K562 (cell line): ENCODE measurements around the gene KRTAP10-8. TPM values are rescaled to one million over a fixed set of nuclear protein-coding genes. Genes with fewer than 3 reads are reported as not detected.

ENCODE experiments used
- ATAC-seq: fragments of 200-7000 bp; cut with Tn5 transposase; 3 replicates; pipeline ENCODE4 v1.9.1; 2020; ENCODE audit warnings: moderate library complexity
- BruUV-seq: library from RNA; stranded (reverse); fragments of 400-500 nt; replicated peaks from 2 replicates; lab custom pipeline; 2021; lab: Mats Ljungman, UMichigan
- CTCF ChIA-PET: fragments of 300-600 bp; formaldehyde crosslinking; extraction: SDS; loops from one replicate; lab custom pipeline; 2021; ENCODE audit warnings: low intra/inter-chr PET ratio; lab: Yijun Ruan, JAX
- POLR2A ChIA-PET: fragments of 300-600, 350-650 bp; sonication (Branson Sonifier 250); formaldehyde crosslinking; extraction: SDS; loops from one replicate; lab custom pipeline; 2021; ENCODE audit warnings: antibody characterized with exemption, inconsistent platforms; lab: Yijun Ruan, JAX
- DNase-seq, 4 experiments: peaks; one replicate each; pipeline versions ENCODE4 v3.0.0 to v3.0.0-alpha.2; 2011 to 2018; ENCODE audit warnings: low spot score in 3 of 4, mixed read lengths in 3 of 4; ENCODE audit errors: extremely low read depth in 1 of 4
- FAIRE-seq: peaks from 2 replicates; lab custom pipeline; 2011; peaks lifted over from hg19 to GRCh38; lab: Jason Lieb, UNC
- H2AFZ ChIP-seq: 2 replicates; pipeline ENCODE4 v1.6.0; 2011; ENCODE audit warnings: low read depth, low read length, control low read depth, inconsistent platforms
- H3K27ac ChIP-seq: fragments of 200-600 bp; 3 replicates; pipeline ENCODE4 v1.8.0; 2011; ENCODE audit warnings: low read depth, mild to moderate bottlenecking, control low read depth, inconsistent platforms, low read length, moderate library complexity, mixed read lengths; ENCODE audit errors: extremely low read depth
- H3K27me3 ChIP-seq, 2 experiments: fragments of 300-600 bp in 1 of 2; 2 replicates in 1 of 2; 3 replicates in 1 of 2; pipeline versions ENCODE4 v1.6.0 to v1.8.0; 2011; ENCODE audit warnings: inconsistent platforms in 2 of 2, low read length in 2 of 2, mild to moderate bottlenecking in 1 of 2, mixed read lengths in 1 of 2, moderate library complexity in 1 of 2; ENCODE audit not compliant: control insufficient read depth in 2 of 2, insufficient read depth in 2 of 2
- H3K36me3 ChIP-seq: fragments of 300-600 bp; 3 replicates; pipeline ENCODE4 v1.8.0; 2011; ENCODE audit warnings: mild to moderate bottlenecking, low read length, inconsistent platforms; ENCODE audit not compliant: control insufficient read depth, insufficient read depth
- H3K4me1 ChIP-seq, 2 experiments: fragments of 200-600 bp in 1 of 2; replicated peaks in 1 of 2; 2 replicates in 1 of 2; 3 replicates in 1 of 2; pipeline versions ENCODE4 v1.5.1 to v1.8.0; 2011; ENCODE audit warnings: inconsistent platforms in 2 of 2, low read length in 2 of 2, mild to moderate bottlenecking in 1 of 2, mixed read lengths in 1 of 2, moderate library complexity in 1 of 2; ENCODE audit not compliant: control insufficient read depth in 2 of 2, insufficient read depth in 2 of 2
- H3K4me2 ChIP-seq: 2 replicates; pipeline ENCODE4 v1.6.1; 2011; ENCODE audit warnings: low read length, control low read depth, inconsistent platforms, mixed read lengths; ENCODE audit not compliant: insufficient read depth
- H3K4me3 ChIP-seq: fragments of 200-600 bp; sonication (generic), shearing (Covaris generic); 2 replicates; pipeline ENCODE4 v1.5.1; 2016; ENCODE audit warnings: control low read depth, inconsistent platforms
- H3K79me2 ChIP-seq: fragments of 200-600 bp; 3 replicates; pipeline ENCODE4 v1.8.0; 2011; ENCODE audit warnings: low read length, inconsistent platforms; ENCODE audit not compliant: control insufficient read depth, insufficient read depth
- H3K9ac ChIP-seq, 2 experiments: 2 replicates each; pipeline versions ENCODE4 v1.6.0 to v1.6.1; 2011; ENCODE audit warnings: low read depth in 2 of 2, low read length in 2 of 2, control low read depth in 1 of 2, inconsistent platforms in 1 of 2, mild to moderate bottlenecking in 1 of 2, mixed read lengths in 1 of 2; ENCODE audit not compliant: insufficient read depth in 1 of 2
- H3K9me1 ChIP-seq: one replicate; pipeline ENCODE4 v1.6.0; 2011; ENCODE audit warnings: inconsistent platforms, mild to moderate bottlenecking, low read length, moderate library complexity; ENCODE audit not compliant: control insufficient read depth, insufficient read depth
- H3K9me3 ChIP-seq: replicated peaks from 2 replicates; pipeline ENCODE4 v1.5.1; 2011; ENCODE audit warnings: low read depth, low read length, inconsistent platforms; ENCODE audit not compliant: control insufficient read depth, insufficient read depth
- H4K20me1 ChIP-seq: replicated peaks from 2 replicates; pipeline ENCODE4 v1.6.1; 2011; ENCODE audit warnings: low read length, inconsistent platforms, mixed read lengths; ENCODE audit not compliant: control insufficient read depth, insufficient read depth
- ADNP ChIP-seq: fragments of 200-800 bp; sonication (Bioruptor generic); IDR thresholded peaks from 2 replicates; pipeline ENCODE4 v1.6.1; 2016; ENCODE audit warnings: missing genetic modification characterization, missing compliant biosample characterization
- ATF4 ChIP-seq: fragments of 450-650 bp; formaldehyde crosslinking; IDR thresholded peaks from 2 replicates; pipeline ENCODE4 v1.4.0; 2022; ENCODE audit warnings: mild to moderate bottlenecking, moderate library complexity
- DACH1 ChIP-seq: fragments of 450-650 bp; IDR thresholded peaks from 2 replicates; pipeline ENCODE4 v1.6.1; 2018; ENCODE audit not compliant: partially characterized antibody
- ESRRA ChIP-seq: fragments of 450-650 bp; IDR thresholded peaks from 2 replicates; pipeline ENCODE4 v1.6.1; 2014; ENCODE audit warnings: low read depth, mild to moderate bottlenecking, moderate library complexity, borderline replicate concordance
- MBD2 ChIP-seq: sonication (generic); IDR thresholded peaks from 2 replicates; pipeline ENCODE4 v1.6.1; 2016; ENCODE audit warnings: low read depth, borderline replicate concordance
- ZNF174 ChIP-seq: fragments of 250-450 bp; sonication (Bioruptor Pico); IDR thresholded peaks from 2 replicates; pipeline ENCODE4 v1.4.0; 2020; ENCODE audit warnings: mild to moderate bottlenecking
- ZNF644 ChIP-seq: fragments of 200-800 bp; sonication (Bioruptor generic); IDR thresholded peaks from 2 replicates; pipeline ENCODE4 v1.6.1; 2016; ENCODE audit warnings: low read depth, missing genetic modification characterization, missing compliant biosample characterization
- ZZZ3 ChIP-seq: fragments of 450-650 bp; IDR thresholded peaks from 2 replicates; pipeline ENCODE4 v1.6.1; 2016; ENCODE audit warnings: antibody characterized with exemption, mild to moderate bottlenecking, moderate library complexity
- WGBS: fragments of 100-300 bp; shearing (Covaris generic); methylation state at CpG from one replicate; pipeline ENCODE4 v1.1.6; 2016; ENCODE audit warnings: low coverage, mixed read lengths; ENCODE audit not compliant: insufficient coverage; ENCODE audit errors: missing lambda C conversion rate; 5-methylcytosine and 5-hydroxymethylcytosine counted together
- in situ Hi-C: fragments of 300-500 bp; cut with MboI; formaldehyde crosslinking; loops from 4 replicates; pipeline ENCODE4 v1.15.0; 2018; ENCODE audit warnings: inconsistent platforms, mixed read lengths
- intact Hi-C: fragments of 100-400 bp; cut with micrococcal nuclease; formaldehyde crosslinking; loops from 2 replicates; pipeline ENCODE4 v1.14.2; 2022
- polyA plus RNA-seq, 8 experiments: library from polyadenylated mRNA; depleted of rRNA in 4 of 8; stranded (reverse) in 5 of 8; unstranded in 3 of 8; fragments of >200 nt; fragmentation: Nextera tagmentation in 2 of 8; fragmentation: Illumina TruSeq in 1 of 8; extraction: Ambion mirVana in 2 of 8; extraction: Trizol in 1 of 8; gene quantifications; 2 replicates each; pipeline versions ENCODE4 v1.2.1 to v1.2.3, GENCODE V29; 2011 to 2014; ENCODE audit warnings: inconsistent platforms in 1 of 8, missing spikeins in 1 of 8
- total RNA-seq, 7 experiments: library from RNA; depleted of rRNA in 6 of 7; stranded (reverse); fragments of >200 nt in 6 of 7; fragmentation: Illumina TruSeq in 2 of 7; extraction: Trizol in 2 of 7; gene quantifications; 2 replicates each; pipeline versions ENCODE4 v1.2.1 to v1.2.3, GENCODE V29; 2011 to 2021; ENCODE audit warnings: low replicate concordance in 1 of 7
- TF ChIP-seq, protein P1 (sequence below): fragments of 200-600 bp; sonication (generic); IDR thresholded peaks from one replicate; pipeline ENCODE4 v1.6.1; 2012; ENCODE audit warnings: mild to moderate bottlenecking, low read depth, low read length, inconsistent platforms

The KRTAP10-8 gene
- total and polyA plus RNA-seq, 9 of the 15 experiments (the other 6 are each of a cell fraction or from before 2014, with no cell fraction given) = not detected

GRCh38 chr21:44614961-44615391 lies 3.1 kb downstream of the KRTAP10-8 start:
- under 1% methylated on average over 28 of the region's 28 CpGs for WGBS
- no peaks in the 10 kb centered on the region for H4K20me1 ChIP-seq
- ChIA-PET CTCF (no interaction called here), POLR2A (interaction anchor here (0.6 to 0.8 kb wide), 2 partner anchors 11 to 232 kb away, joined by 3 read pairs; no protein-coding TSS in a partner anchor)
- no peak overlapping the region for H3K4me3 ChIP-seq
- no peak overlapping the region for H2AFZ ChIP-seq
- TF ChIP-seq, protein P1, sequence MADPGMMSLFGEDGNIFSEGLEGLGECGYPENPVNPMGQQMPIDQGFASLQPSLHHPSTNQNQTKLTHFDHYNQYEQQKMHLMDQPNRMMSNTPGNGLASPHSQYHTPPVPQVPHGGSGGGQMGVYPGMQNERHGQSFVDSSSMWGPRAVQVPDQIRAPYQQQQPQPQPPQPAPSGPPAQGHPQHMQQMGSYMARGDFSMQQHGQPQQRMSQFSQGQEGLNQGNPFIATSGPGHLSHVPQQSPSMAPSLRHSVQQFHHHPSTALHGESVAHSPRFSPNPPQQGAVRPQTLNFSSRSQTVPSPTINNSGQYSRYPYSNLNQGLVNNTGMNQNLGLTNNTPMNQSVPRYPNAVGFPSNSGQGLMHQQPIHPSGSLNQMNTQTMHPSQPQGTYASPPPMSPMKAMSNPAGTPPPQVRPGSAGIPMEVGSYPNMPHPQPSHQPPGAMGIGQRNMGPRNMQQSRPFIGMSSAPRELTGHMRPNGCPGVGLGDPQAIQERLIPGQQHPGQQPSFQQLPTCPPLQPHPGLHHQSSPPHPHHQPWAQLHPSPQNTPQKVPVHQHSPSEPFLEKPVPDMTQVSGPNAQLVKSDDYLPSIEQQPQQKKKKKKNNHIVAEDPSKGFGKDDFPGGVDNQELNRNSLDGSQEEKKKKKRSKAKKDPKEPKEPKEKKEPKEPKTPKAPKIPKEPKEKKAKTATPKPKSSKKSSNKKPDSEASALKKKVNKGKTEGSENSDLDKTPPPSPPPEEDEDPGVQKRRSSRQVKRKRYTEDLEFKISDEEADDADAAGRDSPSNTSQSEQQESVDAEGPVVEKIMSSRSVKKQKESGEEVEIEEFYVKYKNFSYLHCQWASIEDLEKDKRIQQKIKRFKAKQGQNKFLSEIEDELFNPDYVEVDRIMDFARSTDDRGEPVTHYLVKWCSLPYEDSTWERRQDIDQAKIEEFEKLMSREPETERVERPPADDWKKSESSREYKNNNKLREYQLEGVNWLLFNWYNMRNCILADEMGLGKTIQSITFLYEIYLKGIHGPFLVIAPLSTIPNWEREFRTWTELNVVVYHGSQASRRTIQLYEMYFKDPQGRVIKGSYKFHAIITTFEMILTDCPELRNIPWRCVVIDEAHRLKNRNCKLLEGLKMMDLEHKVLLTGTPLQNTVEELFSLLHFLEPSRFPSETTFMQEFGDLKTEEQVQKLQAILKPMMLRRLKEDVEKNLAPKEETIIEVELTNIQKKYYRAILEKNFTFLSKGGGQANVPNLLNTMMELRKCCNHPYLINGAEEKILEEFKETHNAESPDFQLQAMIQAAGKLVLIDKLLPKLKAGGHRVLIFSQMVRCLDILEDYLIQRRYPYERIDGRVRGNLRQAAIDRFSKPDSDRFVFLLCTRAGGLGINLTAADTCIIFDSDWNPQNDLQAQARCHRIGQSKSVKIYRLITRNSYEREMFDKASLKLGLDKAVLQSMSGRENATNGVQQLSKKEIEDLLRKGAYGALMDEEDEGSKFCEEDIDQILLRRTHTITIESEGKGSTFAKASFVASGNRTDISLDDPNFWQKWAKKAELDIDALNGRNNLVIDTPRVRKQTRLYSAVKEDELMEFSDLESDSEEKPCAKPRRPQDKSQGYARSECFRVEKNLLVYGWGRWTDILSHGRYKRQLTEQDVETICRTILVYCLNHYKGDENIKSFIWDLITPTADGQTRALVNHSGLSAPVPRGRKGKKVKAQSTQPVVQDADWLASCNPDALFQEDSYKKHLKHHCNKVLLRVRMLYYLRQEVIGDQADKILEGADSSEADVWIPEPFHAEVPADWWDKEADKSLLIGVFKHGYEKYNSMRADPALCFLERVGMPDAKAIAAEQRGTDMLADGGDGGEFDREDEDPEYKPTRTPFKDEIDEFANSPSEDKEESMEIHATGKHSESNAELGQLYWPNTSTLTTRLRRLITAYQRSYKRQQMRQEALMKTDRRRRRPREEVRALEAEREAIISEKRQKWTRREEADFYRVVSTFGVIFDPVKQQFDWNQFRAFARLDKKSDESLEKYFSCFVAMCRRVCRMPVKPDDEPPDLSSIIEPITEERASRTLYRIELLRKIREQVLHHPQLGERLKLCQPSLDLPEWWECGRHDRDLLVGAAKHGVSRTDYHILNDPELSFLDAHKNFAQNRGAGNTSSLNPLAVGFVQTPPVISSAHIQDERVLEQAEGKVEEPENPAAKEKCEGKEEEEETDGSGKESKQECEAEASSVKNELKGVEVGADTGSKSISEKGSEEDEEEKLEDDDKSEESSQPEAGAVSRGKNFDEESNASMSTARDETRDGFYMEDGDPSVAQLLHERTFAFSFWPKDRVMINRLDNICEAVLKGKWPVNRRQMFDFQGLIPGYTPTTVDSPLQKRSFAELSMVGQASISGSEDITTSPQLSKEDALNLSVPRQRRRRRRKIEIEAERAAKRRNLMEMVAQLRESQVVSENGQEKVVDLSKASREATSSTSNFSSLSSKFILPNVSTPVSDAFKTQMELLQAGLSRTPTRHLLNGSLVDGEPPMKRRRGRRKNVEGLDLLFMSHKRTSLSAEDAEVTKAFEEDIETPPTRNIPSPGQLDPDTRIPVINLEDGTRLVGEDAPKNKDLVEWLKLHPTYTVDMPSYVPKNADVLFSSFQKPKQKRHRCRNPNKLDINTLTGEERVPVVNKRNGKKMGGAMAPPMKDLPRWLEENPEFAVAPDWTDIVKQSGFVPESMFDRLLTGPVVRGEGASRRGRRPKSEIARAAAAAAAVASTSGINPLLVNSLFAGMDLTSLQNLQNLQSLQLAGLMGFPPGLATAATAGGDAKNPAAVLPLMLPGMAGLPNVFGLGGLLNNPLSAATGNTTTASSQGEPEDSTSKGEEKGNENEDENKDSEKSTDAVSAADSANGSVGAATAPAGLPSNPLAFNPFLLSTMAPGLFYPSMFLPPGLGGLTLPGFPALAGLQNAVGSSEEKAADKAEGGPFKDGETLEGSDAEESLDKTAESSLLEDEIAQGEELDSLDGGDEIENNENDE = no peak
- TF ChIP-seq ATF4 (CRISPR knock-in tag) = no peak
- no peak for TF ChIP-seq MBD2
- TF ChIP-seq ZZZ3 = no peak
- TF ChIP-seq ESRRA = no peak
- TF ChIP-seq DACH1 = no peak
- no peak for TF ChIP-seq ADNP (tag)
- TF ChIP-seq ZNF644 (tag) = no peak
- TF ChIP-seq ZNF174 (CRISPR knock-in tag) = no peak
- no peaks in the 10 kb centered on the region for H3K79me2 ChIP-seq
- no peak for FAIRE-seq
- no peaks in the 10 kb centered on the region for H3K36me3 ChIP-seq
- H3K9me1 ChIP-seq = peaks cover 3% of the 10 kb centered on the region
- ATAC-seq = no peak
- DNase-seq = no peak
- H3K27me3 ChIP-seq = peaks cover 14 to 44% of the 10 kb centered on the region in 2 experiments; a peak in 4 of 5 replicates
- peaks cover 0 to 10% of the 10 kb centered on the region in 2 experiments; a peak in 2 of 5 replicates for H3K4me1 ChIP-seq
- in situ Hi-C loops = no loop called here
- H3K4me2 ChIP-seq = no peak overlapping the region
- intact Hi-C loops = no loop called here
- no TSS peak for BruUV-seq
- H3K9ac ChIP-seq = no peak overlapping the region
- no peak overlapping the region for H3K27ac ChIP-seq
- no peaks in the 10 kb centered on the region; the same call in 1 of the 2 replicates for H3K9me3 ChIP-seq
